H1 (cell line): ENCODE data around the gene LPAR3.

ENCODE experiments used
- BRCA1 ChIP-seq: IDR thresholded peaks from 2 replicates; pipeline ENCODE4 v1.6.1; 2012; ENCODE audit warnings: low read depth, low read length, improper control_type of control experiment
- CEBPB ChIP-seq: IDR thresholded peaks from 2 replicates; pipeline ENCODE4 v1.6.1; 2012; ENCODE audit warnings: low read depth, low read length
- CTCF ChIP-seq, 3 experiments: IDR thresholded peaks; 1 replicate in 2 of 3; 2 replicates in 1 of 3; pipeline versions ENCODE4 v1.5.1 to v1.6.1; 2011; ENCODE audit warnings: low read length in 3 of 3, mild to moderate bottlenecking in 3 of 3, inconsistent platforms in 2 of 3, low read depth in 1 of 3, moderate library complexity in 1 of 3; ENCODE audit not compliant: insufficient read depth in 1 of 3; ENCODE audit errors: control extremely low read depth in 1 of 3
- GABPA ChIP-seq: IDR thresholded peaks from 2 replicates; pipeline ENCODE4 v1.6.1; 2011; ENCODE audit warnings: mild to moderate bottlenecking, low read length, moderate library complexity, borderline replicate concordance; ENCODE audit not compliant: insufficient read depth
- POLR2A ChIP-seq, 2 experiments: IDR thresholded peaks; 1 replicate in 1 of 2; 2 replicates in 1 of 2; pipeline ENCODE4 v1.6.1; 2011; ENCODE audit warnings: low read depth in 2 of 2, low read length in 2 of 2, mild to moderate bottlenecking in 2 of 2; ENCODE audit errors: control extremely low read depth in 1 of 2
- POLR2AphosphoS5 ChIP-seq: IDR thresholded peaks from 2 replicates; pipeline ENCODE4 v1.6.1; 2011; ENCODE audit warnings: low read depth, low read length
- RFX5 ChIP-seq: IDR thresholded peaks from 2 replicates; pipeline ENCODE4 v1.6.1; 2011; ENCODE audit warnings: low read depth, low read length, improper control_type of control experiment, borderline replicate concordance
- SP2 ChIP-seq: IDR thresholded peaks from 2 replicates; pipeline ENCODE4 v1.6.1; 2012; ENCODE audit warnings: mild to moderate bottlenecking, low read length, inconsistent platforms
- USF2 ChIP-seq: IDR thresholded peaks from 2 replicates; pipeline ENCODE4 v1.6.1; 2011; ENCODE audit warnings: low read length, improper control_type of control experiment

- TF ChIP-seq RFX5 (no peak), BRCA1 (no peak), CTCF (IDR thresholded peaks at IDR 0.05; ENCODE audit: control extremely low read depth in 1 of 3, insufficient read depth in 1 of 3, low read depth in 1 of 3, low read length in 3 of 3) (no peak), GABPA (no peak), POLR2A (IDR thresholded peaks at IDR 0.05; ENCODE audit: control extremely low read depth in 1 of 2, low read depth in 2 of 2, low read length in 2 of 2) (no peak), SP2 (no peak), CEBPB (no peak), POLR2AphosphoS5 (no peak), USF2 (no peak)
Observed at GRCh38 chr1:84797603-84798002, 95.4 kb downstream of the LPAR3 start.
